Astrocyte of the hippocampus (primary cell): ENCODE results near the gene WDR43.
A peak's percentile ranks its signal among the peaks of the same experiment; 100 is the strongest.

Experiments
- DNase-seq: peaks from one replicate; pipeline ENCODE4 v3.0.0; 2011; ENCODE audit warnings: low read depth, low spot score

Gene WDR43

GRCh38 chr2:28909655-28910353 lies 15.3 kb downstream of the WDR43 start:
- no peak for DNase-seq

- DNase-seq: no peak
Observed at GRCh38 chr2:28915939-28916338, 21.5 kb downstream of the WDR43 start.

- DNase-seq: no peak
Observed at GRCh38 chr2:28926847-28927246, 32.4 kb downstream of the WDR43 start.

- DNase-seq: no peak
Observed at GRCh38 chr2:28927469-28927868, 33.0 kb downstream of the WDR43 start.

GRCh38 chr2:28927878-28928277 lies 33.4 kb downstream of the WDR43 start:
- peak; percentile 7 for DNase-seq

GRCh38 chr2:28929581-28929980 lies 35.1 kb downstream of the WDR43 start:
- no peak for DNase-seq

GRCh38 chr2:28930205-28930604 lies 35.7 kb downstream of the WDR43 start:
- no peak for DNase-seq

- no peak for DNase-seq
Observed at GRCh38 chr2:28934769-28935168, 40.3 kb downstream of the WDR43 start.

GRCh38 chr2:28941008-28941407 lies 46.5 kb downstream of the WDR43 start:
- no peak for DNase-seq

GRCh38 chr2:28944535-28945248 lies 50.2 kb downstream of the WDR43 start:
- no peak for DNase-seq

GRCh38 chr2:28948160-28948559 lies 53.7 kb downstream of the WDR43 start:
- no peak for DNase-seq

- DNase-seq: no peak
Observed at GRCh38 chr2:28949190-28949589, 54.7 kb downstream of the WDR43 start.

- no peak for DNase-seq
Observed at GRCh38 chr2:28949617-28950305, 55.3 kb downstream of the WDR43 start.

- no peak for DNase-seq
Observed at GRCh38 chr2:28950941-28951630, 56.6 kb downstream of the WDR43 start.

- DNase-seq: peak; percentile 20
Observed at GRCh38 chr2:28951910-28952835, 57.7 kb downstream of the WDR43 start.

GRCh38 chr2:28952836-28953211 lies 58.4 kb downstream of the WDR43 start:
- peak; percentile 24 for DNase-seq

- no peak for DNase-seq
Observed at GRCh38 chr2:28955467-28955866, 61.0 kb downstream of the WDR43 start.

GRCh38 chr2:28956415-28956826 lies 62.0 kb downstream of the WDR43 start:
- peak; percentile 61 for DNase-seq

GRCh38 chr2:28956890-28957289 lies 62.4 kb downstream of the WDR43 start:
- DNase-seq: peak; percentile 51

- DNase-seq: peak; percentile 87
Observed at GRCh38 chr2:28958689-28959088, 64.2 kb downstream of the WDR43 start.

GRCh38 chr2:28960401-28960800 lies 65.9 kb downstream of the WDR43 start:
- DNase-seq: no peak
